Measurements from ENCODE around the gene GUCD1. TPM values are rescaled to one million over a fixed set of nuclear protein-coding genes. Genes with fewer than 3 reads are reported as not detected.

Gene GUCD1
- total and polyA plus RNA-seq, 10 of the 15 experiments (the other 5 are each of a cell fraction or from before 2014, with no cell fraction given) = 56.0 to 177 (median 88.2) TPM

DNA sequence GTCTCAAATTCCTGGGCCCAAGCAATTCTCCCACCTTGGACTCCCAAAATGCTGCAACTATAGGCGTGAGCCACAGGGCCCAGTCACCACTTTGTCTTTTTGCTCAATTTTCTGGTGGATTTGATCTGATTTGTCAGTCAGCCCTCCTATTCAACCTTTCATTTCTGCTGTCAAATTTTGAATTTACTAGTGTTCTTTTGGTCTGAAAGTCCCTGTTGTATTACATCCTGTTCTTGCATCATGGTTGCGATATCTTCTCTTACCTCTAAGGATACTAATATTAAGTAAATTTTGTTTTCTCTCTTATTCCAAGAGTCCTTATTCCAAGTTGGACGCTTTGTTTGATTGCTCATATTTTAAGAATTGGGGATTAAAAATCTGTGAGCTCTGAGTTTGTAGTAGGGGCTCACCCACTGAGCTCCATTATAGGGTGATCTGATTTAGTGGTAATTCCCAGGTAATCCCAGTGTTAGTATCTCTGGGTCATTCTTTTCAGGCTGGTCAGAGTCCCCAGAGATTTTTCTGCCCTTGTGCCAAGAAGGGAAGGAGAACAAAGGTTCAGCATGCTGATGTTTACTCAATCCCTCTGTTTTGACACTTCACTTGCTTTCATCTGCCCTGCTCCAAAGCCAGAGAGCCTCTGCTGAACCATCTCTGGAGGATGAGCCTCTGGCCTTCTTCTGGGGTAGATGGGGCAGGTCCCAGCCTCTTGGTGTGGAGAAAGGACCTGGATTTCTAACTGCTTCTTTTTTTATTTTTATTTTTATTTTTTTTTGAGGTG lies 49.8 kb downstream of the GUCD1 start:
- ChIA-PET CTCF (interaction anchor here (0.8 to 14.8 kb wide), 9 partner anchors 9 to 178 kb away, joined by 3 to 332 read pairs (median 4); partner anchors contain the start of gene ADORA2A), POLR2A (interaction anchor here (0.6 to 6.7 kb wide), 8 partner anchors 10 to 79 kb away, joined by 3 to 48 read pairs (median 8); partner anchors contain the start of gene ADORA2A), SMC1A (ENCODE audit: uncharacterized antibody, unreplicated experiment) (interaction anchor here (1.0 to 8.2 kb wide), 13 partner anchors 9 to 220 kb away, joined by 3 to 122 read pairs (median 5); no protein-coding TSS in a partner anchor), RAD21 (ENCODE audit: unreplicated experiment) (interaction anchor here (1.4 to 8.3 kb wide), 6 partner anchors 10 to 80 kb away, joined by 3 to 111 read pairs (median 53); partner anchors contain the start of genes ADORA2A and SNRPD3)
- Histone ChIP-seq H3K4me2 (ENCODE audit: control insufficient read depth, insufficient read depth) (no peak overlapping the region; the same call in none of the 2 replicates), H3K79me2 (ENCODE audit: control insufficient read depth, insufficient read depth, low read length) (no peaks in the 10 kb centered on the region), H3K27me3 (replicated peaks in 1 of 2; ENCODE audit: control insufficient read depth in 2 of 2, insufficient read depth in 2 of 2, low read length in 1 of 2) (no peaks in the 10 kb centered on the region; a peak in 1 of 4 replicates), H3K36me3 (ENCODE audit: control insufficient read depth in 2 of 2, insufficient read depth in 2 of 2, low read length in 1 of 2) (no peaks in the 10 kb centered on the region), H3K27ac (ENCODE audit: control insufficient read depth, insufficient read depth) (peak overlapping the region; percentile 24; the same call in 1 of the 2 replicates), H3K9ac (ENCODE audit: control insufficient read depth, insufficient read depth, low read length) (no peak overlapping the region), H3K4me3 (no peak overlapping the region), H3K9me3 (replicated peaks; ENCODE audit: control insufficient read depth, insufficient read depth, low read length) (no peaks in the 10 kb centered on the region), H4K20me1 (ENCODE audit: control insufficient read depth, insufficient read depth) (no peaks in the 10 kb centered on the region), H3K4me1 (ENCODE audit: control insufficient read depth, insufficient read depth, low read length) (peaks cover 39% of the 10 kb centered on the region), H2AFZ (ENCODE audit: control insufficient read depth, low read depth, low read length) (no peak overlapping the region)
- DNase-seq (ENCODE audit: low read depth, low spot score) (no peak), FAIRE-seq (no peak), ATAC-seq (no peak)
- TF ChIP-seq ATF7 (IDR thresholded peaks at IDR 0.05; ENCODE audit: low read depth) (no peak), RELA (IDR thresholded peaks at IDR 0.05; ENCODE audit: borderline replicate concordance, partially characterized antibody) (no peak), EP300 (IDR thresholded peaks at IDR 0.05; ENCODE audit: borderline replicate concordance in 1 of 2, control insufficient read depth in 1 of 2, low read depth in 2 of 2, low read length in 2 of 2) (no peak), CEBPB (IDR thresholded peaks at IDR 0.05; ENCODE audit: borderline replicate concordance in 1 of 2, low read depth in 2 of 2, low read length in 2 of 2) (peak in 1 of 2 experiments; percentile 13; a peak in 1 of 4 replicates), FOXK2 (IDR thresholded peaks at IDR 0.05) (no peak), RAD21 (IDR thresholded peaks at IDR 0.05; ENCODE audit: insufficient read depth, low read depth, low read length) (no peak), HDAC2 (IDR thresholded peaks at IDR 0.05) (no peak)
- TF ChIP-seq, protein P1, sequence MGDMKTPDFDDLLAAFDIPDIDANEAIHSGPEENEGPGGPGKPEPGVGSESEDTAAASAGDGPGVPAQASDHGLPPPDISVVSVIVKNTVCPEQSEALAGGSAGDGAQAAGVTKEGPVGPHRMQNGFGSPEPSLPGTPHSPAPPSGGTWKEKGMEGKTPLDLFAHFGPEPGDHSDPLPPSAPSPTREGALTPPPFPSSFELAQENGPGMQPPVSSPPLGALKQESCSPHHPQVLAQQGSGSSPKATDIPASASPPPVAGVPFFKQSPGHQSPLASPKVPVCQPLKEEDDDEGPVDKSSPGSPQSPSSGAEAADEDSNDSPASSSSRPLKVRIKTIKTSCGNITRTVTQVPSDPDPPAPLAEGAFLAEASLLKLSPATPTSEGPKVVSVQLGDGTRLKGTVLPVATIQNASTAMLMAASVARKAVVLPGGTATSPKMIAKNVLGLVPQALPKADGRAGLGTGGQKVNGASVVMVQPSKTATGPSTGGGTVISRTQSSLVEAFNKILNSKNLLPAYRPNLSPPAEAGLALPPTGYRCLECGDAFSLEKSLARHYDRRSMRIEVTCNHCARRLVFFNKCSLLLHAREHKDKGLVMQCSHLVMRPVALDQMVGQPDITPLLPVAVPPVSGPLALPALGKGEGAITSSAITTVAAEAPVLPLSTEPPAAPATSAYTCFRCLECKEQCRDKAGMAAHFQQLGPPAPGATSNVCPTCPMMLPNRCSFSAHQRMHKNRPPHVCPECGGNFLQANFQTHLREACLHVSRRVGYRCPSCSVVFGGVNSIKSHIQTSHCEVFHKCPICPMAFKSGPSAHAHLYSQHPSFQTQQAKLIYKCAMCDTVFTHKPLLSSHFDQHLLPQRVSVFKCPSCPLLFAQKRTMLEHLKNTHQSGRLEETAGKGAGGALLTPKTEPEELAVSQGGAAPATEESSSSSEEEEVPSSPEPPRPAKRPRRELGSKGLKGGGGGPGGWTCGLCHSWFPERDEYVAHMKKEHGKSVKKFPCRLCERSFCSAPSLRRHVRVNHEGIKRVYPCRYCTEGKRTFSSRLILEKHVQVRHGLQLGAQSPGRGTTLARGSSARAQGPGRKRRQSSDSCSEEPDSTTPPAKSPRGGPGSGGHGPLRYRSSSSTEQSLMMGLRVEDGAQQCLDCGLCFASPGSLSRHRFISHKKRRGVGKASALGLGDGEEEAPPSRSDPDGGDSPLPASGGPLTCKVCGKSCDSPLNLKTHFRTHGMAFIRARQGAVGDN (IDR thresholded peaks at IDR 0.05) = no peak
- TF ChIP-seq, protein P2, sequence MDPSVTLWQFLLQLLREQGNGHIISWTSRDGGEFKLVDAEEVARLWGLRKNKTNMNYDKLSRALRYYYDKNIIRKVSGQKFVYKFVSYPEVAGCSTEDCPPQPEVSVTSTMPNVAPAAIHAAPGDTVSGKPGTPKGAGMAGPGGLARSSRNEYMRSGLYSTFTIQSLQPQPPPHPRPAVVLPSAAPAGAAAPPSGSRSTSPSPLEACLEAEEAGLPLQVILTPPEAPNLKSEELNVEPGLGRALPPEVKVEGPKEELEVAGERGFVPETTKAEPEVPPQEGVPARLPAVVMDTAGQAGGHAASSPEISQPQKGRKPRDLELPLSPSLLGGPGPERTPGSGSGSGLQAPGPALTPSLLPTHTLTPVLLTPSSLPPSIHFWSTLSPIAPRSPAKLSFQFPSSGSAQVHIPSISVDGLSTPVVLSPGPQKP (IDR thresholded peaks at IDR 0.05; ENCODE audit: low read depth, low read length) = no peak
- BruUV-seq (replicated peaks) = no TSS peak
- 93% methylated on average over 3 of the region's 3 CpGs for WGBS (ENCODE audit: insufficient coverage, insufficient replicate concordance, low lambda C conversion rate, missing lambda C conversion rate)
- in situ Hi-C loops (cut with MboI) (no loop called here), intact Hi-C loops (cut with micrococcal nuclease; ENCODE audit: unreplicated experiment) (no loop called here)

All from GM12878 (cell line).